ENCODE results near the gene EDC3. TPM values are rescaled to one million over a fixed set of nuclear protein-coding genes. Genes with fewer than 3 reads are reported as not detected.

Gene EDC3
- total and polyA plus RNA-seq, 9 of the 15 experiments (the other 6 are each of a cell fraction or from before 2014, with no cell fraction given) = 11.7 to 63.9 (median 32.8) TPM

DNA sequence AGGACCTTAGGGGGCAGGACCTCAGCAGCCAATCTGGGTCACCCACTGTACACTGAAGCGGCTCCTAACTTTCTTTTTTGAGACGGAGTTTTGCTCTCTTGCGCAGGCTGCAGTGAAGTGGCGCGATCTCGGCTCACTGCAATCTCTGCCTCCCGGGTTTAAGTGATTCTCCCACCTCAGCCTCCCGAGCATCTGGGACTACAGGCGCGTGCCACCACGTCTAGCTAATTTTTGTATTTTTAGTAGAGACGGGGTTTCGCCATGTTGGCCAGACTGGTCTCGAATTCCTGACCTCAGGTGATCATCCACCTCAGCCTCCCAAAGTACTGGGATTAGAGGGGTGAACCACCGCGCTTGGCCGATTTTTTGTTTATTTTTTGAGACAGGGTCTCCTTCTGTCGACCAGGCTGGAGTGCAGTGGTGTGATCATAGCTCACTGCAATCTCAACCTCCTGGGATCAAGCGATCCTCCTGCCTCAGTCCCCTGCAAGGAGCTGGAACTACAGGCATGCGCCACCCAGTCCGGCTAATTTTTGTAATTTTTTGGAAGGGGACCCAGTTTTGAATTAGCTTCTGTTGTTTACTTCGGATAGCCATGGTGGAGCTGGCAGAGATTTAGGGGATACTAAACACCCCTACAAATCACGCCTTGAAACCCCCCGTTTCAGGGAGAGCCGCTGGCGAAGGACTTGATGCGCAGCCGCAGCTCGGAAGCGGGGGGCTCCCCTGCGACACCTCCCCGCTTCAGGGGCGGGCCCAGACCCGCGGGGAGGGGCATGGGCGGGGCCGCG, 81.7 kb downstream of the EDC3 start:
- H3K9me1 ChIP-seq (ENCODE audit: control insufficient read depth, insufficient read depth, low read length) = peaks cover 2% of the 10 kb centered on the region
- peak overlapping the region; percentile 89 for H3K4me3 ChIP-seq
- ATAC-seq (no peak), FAIRE-seq (peak; percentile 37), DNase-seq (ENCODE audit: extremely low read depth in 1 of 4, low spot score in 3 of 4) (no peak)
- no peaks in the 10 kb centered on the region; a peak in 1 of 5 replicates for H3K27me3 ChIP-seq (ENCODE audit: control insufficient read depth in 2 of 2, insufficient read depth in 2 of 2, low read length in 2 of 2)
- in situ Hi-C loops (cut with MboI) = loop anchor here (5.0 kb wide), 1 partner anchor 67 kb away; no protein-coding TSS in a partner anchor
- H3K79me2 ChIP-seq (ENCODE audit: control insufficient read depth, insufficient read depth, low read length) = peaks cover 42% of the 10 kb centered on the region
- no TSS peak for BruUV-seq (replicated peaks)
- POLR2A ChIA-PET = interaction anchor here (0.5 to 9.7 kb wide), 5 partner anchors 10 to 37 kb away, joined by 3 to 111 read pairs (median 5); no protein-coding TSS in a partner anchor
- peak overlapping the region in 1 of 2 experiments; percentile 98; a peak in 1 of 4 replicates for H3K9ac ChIP-seq (ENCODE audit: insufficient read depth in 1 of 2, low read depth in 2 of 2, low read length in 2 of 2)
- H3K27ac ChIP-seq (ENCODE audit: extremely low read depth, low read depth, low read length) = no peak overlapping the region
- H4K20me1 ChIP-seq (replicated peaks; ENCODE audit: control insufficient read depth, insufficient read depth, low read length) = peaks cover 46% of the 10 kb centered on the region
- CTCF ChIA-PET (ENCODE audit: low intra/inter-chr PET ratio) = no interaction called here
- H2AFZ ChIP-seq (ENCODE audit: low read depth, low read length) = peak overlapping the region; percentile 96
- peak overlapping the region; percentile 92 for H3K4me2 ChIP-seq (ENCODE audit: insufficient read depth, low read length)
- no peaks in the 10 kb centered on the region for H3K9me3 ChIP-seq (replicated peaks; ENCODE audit: control insufficient read depth, insufficient read depth, low read depth, low read length)
- intact Hi-C loops (cut with micrococcal nuclease) = loop anchor here (5.0 to 10.0 kb wide), 2 partner anchors 152 to 619 kb away; partner anchors contain the start of genes PML, STOML1 and UBL7
- WGBS (ENCODE audit: insufficient coverage, low coverage, missing lambda C conversion rate) = 11% methylated on average over 33 of the region's 38 CpGs
- H3K36me3 ChIP-seq (ENCODE audit: control insufficient read depth, insufficient read depth, low read length) = peaks cover 21% of the 10 kb centered on the region; the same call in 2 of the 3 replicates
- peaks cover 32 to 57% of the 10 kb centered on the region in 2 experiments for H3K4me1 ChIP-seq (replicated peaks in 1 of 2; ENCODE audit: control insufficient read depth in 2 of 2, insufficient read depth in 2 of 2, low read length in 2 of 2)
- TF ChIP-seq KLF16 (IDR thresholded peaks at IDR 0.05) (no peak), ZBTB7A (IDR thresholded peaks at IDR 0.05; ENCODE audit: borderline replicate concordance, control insufficient read depth, low read depth, low read length) (0 out of 2 replicates have a peak, but pooled peaks have one; percentile 8), ZSCAN32 (CRISPR knock-in tag; IDR thresholded peaks at IDR 0.05) (no peak), ZNF282 (CRISPR knock-in tag; IDR thresholded peaks at IDR 0.05) (no peak), ATF7 (IDR thresholded peaks at IDR 0.05) (peak; percentile 38; the same call in 1 of the 2 replicates), IRF2 (CRISPR knock-in tag; IDR thresholded peaks at IDR 0.05) (no peak), RUNX1 (IDR thresholded peaks at IDR 0.05; ENCODE audit: low read depth) (no peak), NRF1 (conservative IDR thresholded peaks at IDR 0.05 in 1 of 2, IDR thresholded peaks at IDR 0.05 in 1 of 2) (peak; percentile 89 to 90), FOXP1 (CRISPR knock-in tag; IDR thresholded peaks at IDR 0.05) (0 out of 2 replicates have a peak, but pooled peaks have one; percentile 0), CTBP1 (IDR thresholded peaks at IDR 0.05; ENCODE audit: borderline replicate concordance) (no peak), RFX5 (IDR thresholded peaks at IDR 0.05; ENCODE audit: low read depth, low read length) (no peak), SP1 (CRISPR knock-in tag; IDR thresholded peaks at IDR 0.05) (no peak), ZNF75A (CRISPR knock-in tag; IDR thresholded peaks at IDR 0.05) (no peak), MTF1 (CRISPR knock-in tag; IDR thresholded peaks at IDR 0.05; ENCODE audit: borderline replicate concordance) (no peak), NCOA2 (IDR thresholded peaks at IDR 0.05; ENCODE audit: partially characterized antibody in 2 of 2) (no peak)
- TF ChIP-seq, protein P1, sequence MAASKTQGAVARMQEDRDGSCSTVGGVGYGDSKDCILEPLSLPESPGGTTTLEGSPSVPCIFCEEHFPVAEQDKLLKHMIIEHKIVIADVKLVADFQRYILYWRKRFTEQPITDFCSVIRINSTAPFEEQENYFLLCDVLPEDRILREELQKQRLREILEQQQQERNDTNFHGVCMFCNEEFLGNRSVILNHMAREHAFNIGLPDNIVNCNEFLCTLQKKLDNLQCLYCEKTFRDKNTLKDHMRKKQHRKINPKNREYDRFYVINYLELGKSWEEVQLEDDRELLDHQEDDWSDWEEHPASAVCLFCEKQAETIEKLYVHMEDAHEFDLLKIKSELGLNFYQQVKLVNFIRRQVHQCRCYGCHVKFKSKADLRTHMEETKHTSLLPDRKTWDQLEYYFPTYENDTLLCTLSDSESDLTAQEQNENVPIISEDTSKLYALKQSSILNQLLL (CRISPR knock-in tag; IDR thresholded peaks at IDR 0.05; ENCODE audit: borderline replicate concordance) = no peak
- TF ChIP-seq, protein P2, sequence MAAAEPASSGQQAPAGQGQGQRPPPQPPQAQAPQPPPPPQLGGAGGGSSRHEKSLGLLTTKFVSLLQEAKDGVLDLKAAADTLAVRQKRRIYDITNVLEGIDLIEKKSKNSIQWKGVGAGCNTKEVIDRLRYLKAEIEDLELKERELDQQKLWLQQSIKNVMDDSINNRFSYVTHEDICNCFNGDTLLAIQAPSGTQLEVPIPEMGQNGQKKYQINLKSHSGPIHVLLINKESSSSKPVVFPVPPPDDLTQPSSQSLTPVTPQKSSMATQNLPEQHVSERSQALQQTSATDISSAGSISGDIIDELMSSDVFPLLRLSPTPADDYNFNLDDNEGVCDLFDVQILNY (CRISPR knock-in tag; IDR thresholded peaks at IDR 0.05) = no peak
- TF ChIP-seq, protein P3, sequence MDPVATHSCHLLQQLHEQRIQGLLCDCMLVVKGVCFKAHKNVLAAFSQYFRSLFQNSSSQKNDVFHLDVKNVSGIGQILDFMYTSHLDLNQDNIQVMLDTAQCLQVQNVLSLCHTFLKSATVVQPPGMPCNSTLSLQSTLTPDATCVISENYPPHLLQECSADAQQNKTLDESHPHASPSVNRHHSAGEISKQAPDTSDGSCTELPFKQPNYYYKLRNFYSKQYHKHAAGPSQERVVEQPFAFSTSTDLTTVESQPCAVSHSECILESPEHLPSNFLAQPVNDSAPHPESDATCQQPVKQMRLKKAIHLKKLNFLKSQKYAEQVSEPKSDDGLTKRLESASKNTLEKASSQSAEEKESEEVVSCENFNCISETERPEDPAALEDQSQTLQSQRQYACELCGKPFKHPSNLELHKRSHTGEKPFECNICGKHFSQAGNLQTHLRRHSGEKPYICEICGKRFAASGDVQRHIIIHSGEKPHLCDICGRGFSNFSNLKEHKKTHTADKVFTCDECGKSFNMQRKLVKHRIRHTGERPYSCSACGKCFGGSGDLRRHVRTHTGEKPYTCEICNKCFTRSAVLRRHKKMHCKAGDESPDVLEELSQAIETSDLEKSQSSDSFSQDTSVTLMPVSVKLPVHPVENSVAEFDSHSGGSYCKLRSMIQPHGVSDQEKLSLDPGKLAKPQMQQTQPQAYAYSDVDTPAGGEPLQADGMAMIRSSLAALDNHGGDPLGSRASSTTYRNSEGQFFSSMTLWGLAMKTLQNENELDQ (CRISPR knock-in tag; IDR thresholded peaks at IDR 0.05; ENCODE audit: borderline replicate concordance) = no peak

Data from K562 (cell line).